HG02798 (cell line): ENCODE measurements around the gene CLDN2.
"Not testable (repeated sequence)": the region's sequence is repeated elsewhere in the genome, so short reads cannot be mapped to it uniquely, and the experiment has no call there.

ENCODE experiments used
- ATAC-seq: cut with Tn5 transposase; IDR thresholded peaks from one replicate; pipeline ENCODE4 v1.9.1; 2021; ENCODE audit warnings: mild to moderate bottlenecking; ENCODE audit not compliant: unreplicated experiment, poor library complexity

CLDN2 gene

GRCh38 chrX:106919932-106920452 lies at the start of gene CLDN2:
TSS of gene CLDN2 (plus strand) at chrX:106920402. CDS start at chrX:106928229, 7,827 bp downstream.
- no peak for ATAC-seq

GRCh38 chrX:106872796-106873195 lies 47.4 kb upstream of the CLDN2 start:
- ATAC-seq, result not testable (repeated sequence)

GRCh38 chrX:106874075-106874474 lies 46.1 kb upstream of the CLDN2 start:
- ATAC-seq, result no peak

GRCh38 chrX:106875151-106875550 lies 45.1 kb upstream of the CLDN2 start:
- ATAC-seq, result no peak

- ATAC-seq, result no peak
Observed at GRCh38 chrX:106889468-106889867, 30.7 kb upstream of the CLDN2 start.

GRCh38 chrX:106891762-106892460 lies 28.3 kb upstream of the CLDN2 start:
- no peak for ATAC-seq

- peak; percentile 83 for ATAC-seq
Observed at GRCh38 chrX:106894392-106894909, 25.8 kb upstream of the CLDN2 start.

GRCh38 chrX:106894978-106895452 lies 25.2 kb upstream of the CLDN2 start:
- ATAC-seq, result no peak

GRCh38 chrX:106897259-106897658 lies 22.9 kb upstream of the CLDN2 start:
- ATAC-seq, result no peak

GRCh38 chrX:106898462-106898861 lies 21.7 kb upstream of the CLDN2 start:
- ATAC-seq, result peak; percentile 77

GRCh38 chrX:106899276-106899675 lies 20.9 kb upstream of the CLDN2 start:
- ATAC-seq, result no peak

- ATAC-seq, result no peak
Observed at GRCh38 chrX:106899841-106900240, 20.4 kb upstream of the CLDN2 start.

- no peak for ATAC-seq
Observed at GRCh38 chrX:106901341-106901740, 18.9 kb upstream of the CLDN2 start.

GRCh38 chrX:106901781-106902219 lies 18.4 kb upstream of the CLDN2 start:
- no peak for ATAC-seq

- ATAC-seq, result no peak
Observed at GRCh38 chrX:106902684-106903083, 17.5 kb upstream of the CLDN2 start.

GRCh38 chrX:106903291-106903824 lies 16.8 kb upstream of the CLDN2 start, which contains the start of gene RIPPLY1:
TSS of gene RIPPLY1 (minus strand) at chrX:106903341. CDS start at chrX:106903287, 54 bp downstream.
- no peak for ATAC-seq

GRCh38 chrX:106903856-106904528 lies 16.2 kb upstream of the CLDN2 start:
- no peak for ATAC-seq

- ATAC-seq, result no peak
Observed at GRCh38 chrX:106905064-106905708, 15.0 kb upstream of the CLDN2 start.

GRCh38 chrX:106906361-106906760 lies 13.8 kb upstream of the CLDN2 start:
- ATAC-seq, result no peak

GRCh38 chrX:106912864-106913263 lies 7.3 kb upstream of the CLDN2 start:
- ATAC-seq, result no peak
